Activated T-helper 1 cell treated with anti-CD3 and anti-CD28 coated beads, Interleukin-12 subunit alpha, Interleukin-12 subunit beta, Interleukin-2, Interleukin-4 antibody, amounts not matched to agents 30 ng/mL and 10 ng/mL and 1 ng/mL, durations not matched to agents 14 hours and 24 hours and 36 hours (primary cell): ENCODE measurements around the gene TMED8. TPM values are rescaled to one million over a fixed set of nuclear protein-coding genes. Genes with fewer than 3 reads are reported as not detected.
"Not testable (repeated sequence)": the region's sequence is repeated elsewhere in the genome, so short reads cannot be mapped to it uniquely, and the experiment has no call there.

ENCODE experiments used
- DNase-seq: peaks from one replicate; pipeline ENCODE4 v3.0.0; 2021; ENCODE audit warnings: low spot score
- H3K27ac Mint-ChIP-seq: one replicate; pipeline ENCODE4 v1.8.0; 2021; ENCODE audit warnings: mild to moderate bottlenecking, mixed read lengths
- H3K27me3 Mint-ChIP-seq: one replicate; pipeline ENCODE4 v1.8.0; 2022; ENCODE audit warnings: mild to moderate bottlenecking, moderate library complexity, mixed read lengths; ENCODE audit not compliant: insufficient read depth
- H3K36me3 Mint-ChIP-seq: one replicate; pipeline ENCODE4 v1.8.0; 2021; ENCODE audit warnings: low read depth, mixed read lengths
- H3K4me1 Mint-ChIP-seq: one replicate; pipeline ENCODE4 v1.8.0; 2021; ENCODE audit warnings: low read depth, mixed read lengths
- H3K4me3 Mint-ChIP-seq: one replicate; pipeline ENCODE4 v1.8.0; 2021; ENCODE audit warnings: mild to moderate bottlenecking, moderate library complexity, mixed read lengths
- H3K9me3 Mint-ChIP-seq: one replicate; pipeline ENCODE4 v1.8.0; 2021; ENCODE audit warnings: mixed read lengths
- intact Hi-C: fragments of 100-400 bp; cut with micrococcal nuclease; formaldehyde crosslinking; loops from one replicate; pipeline ENCODE4 v1.15.1; 2024
- total RNA-seq: library from RNA; stranded (reverse); gene quantifications from 2 replicates; pipeline ENCODE4 v1.2.3, GENCODE V29; 2022

The TMED8 gene
- total RNA-seq, 1 donor from 2014 or later, result 28.4 TPM

DNA sequence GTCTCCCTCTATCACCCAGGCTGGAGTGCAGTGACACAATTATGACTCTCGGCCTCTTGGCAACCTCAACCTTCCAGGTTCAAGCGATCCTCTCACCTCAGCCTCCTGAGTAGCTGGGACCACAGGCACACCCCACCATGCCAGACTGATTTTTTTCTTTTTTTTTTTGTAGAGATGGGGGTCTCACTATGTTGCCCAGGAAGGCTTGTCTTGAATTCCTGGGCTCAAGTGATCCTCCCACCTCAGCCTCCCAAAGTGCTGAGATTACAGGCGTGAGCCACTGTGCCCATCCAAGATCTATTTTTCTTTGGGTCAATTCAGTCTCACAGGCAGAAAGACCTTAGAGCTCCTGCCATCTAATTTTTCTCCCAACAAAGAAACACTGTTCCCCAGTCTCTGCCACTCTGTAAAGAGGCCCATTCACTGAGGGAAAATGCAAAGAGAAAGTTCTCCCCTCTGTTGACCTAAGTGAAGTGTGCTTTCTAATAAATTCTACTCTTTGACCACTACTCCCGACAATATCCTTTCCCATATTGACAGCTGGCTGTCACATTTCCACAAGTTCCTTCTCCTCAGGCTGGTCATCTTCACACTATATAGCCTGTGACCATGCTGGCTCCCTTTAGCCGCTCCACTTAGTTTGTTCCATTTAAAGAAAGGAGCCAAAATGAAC lies 23.3 kb downstream of the TMED8 start:
- DNase-seq, result no peak
- intact Hi-C loops, result no loop called here
- no peak overlapping the region for H3K4me3 Mint-ChIP-seq
- H3K27ac Mint-ChIP-seq, result no peak overlapping the region
- peaks cover 15% of the 10 kb centered on the region for H3K36me3 Mint-ChIP-seq
- H3K4me1 Mint-ChIP-seq, result peaks cover 4% of the 10 kb centered on the region
- H3K27me3 Mint-ChIP-seq, result no peaks in the 10 kb centered on the region
- H3K9me3 Mint-ChIP-seq, result no peaks in the 10 kb centered on the region

DNA sequence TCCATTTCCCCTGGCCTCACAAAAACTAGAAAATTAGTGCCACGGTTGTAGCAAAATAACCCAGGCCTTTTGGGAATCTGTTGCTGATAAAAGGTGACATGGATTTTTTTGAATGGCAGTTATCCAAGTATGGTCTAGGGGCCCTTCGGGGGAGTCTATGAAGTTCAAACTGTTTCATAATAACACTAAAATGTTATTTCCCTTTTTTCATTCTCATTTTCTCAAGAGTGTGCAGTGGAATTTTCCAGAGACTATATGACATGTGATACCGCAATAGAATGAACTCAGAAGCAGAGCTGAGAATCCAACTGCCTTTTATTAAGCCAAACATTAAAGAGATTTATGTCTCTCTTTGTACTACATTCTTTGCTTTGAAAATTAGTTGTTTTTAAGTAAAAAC lies 29.1 kb downstream of the TMED8 start:
- no peaks in the 10 kb centered on the region for H3K4me1 Mint-ChIP-seq
- H3K27me3 Mint-ChIP-seq, result no peaks in the 10 kb centered on the region
- H3K36me3 Mint-ChIP-seq, result peaks cover 15% of the 10 kb centered on the region
- no peak overlapping the region for H3K4me3 Mint-ChIP-seq
- H3K9me3 Mint-ChIP-seq, result no peaks in the 10 kb centered on the region
- no peak for DNase-seq
- intact Hi-C loops, result no loop called here
- H3K27ac Mint-ChIP-seq, result no peak overlapping the region

DNA sequence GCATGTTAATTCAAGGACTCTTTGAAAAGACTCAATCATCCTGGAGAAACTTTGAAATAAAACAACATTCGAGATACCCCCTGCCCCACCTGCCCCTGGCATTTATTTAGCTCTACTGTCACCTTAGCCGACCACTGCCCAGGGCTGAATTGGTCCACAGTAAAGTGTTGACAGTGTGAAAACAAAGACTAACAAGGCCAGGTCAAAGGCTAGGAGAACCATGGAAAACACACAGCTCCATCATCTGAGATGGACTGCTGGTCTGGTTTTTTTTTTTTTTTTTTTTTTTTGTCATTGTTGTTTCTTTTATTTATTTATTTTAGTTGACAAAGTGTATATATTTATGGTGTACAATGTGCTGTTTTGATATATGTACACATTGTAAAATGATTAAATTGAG lies 30.4 kb downstream of the TMED8 start:
- no peaks in the 10 kb centered on the region for H3K4me1 Mint-ChIP-seq
- H3K36me3 Mint-ChIP-seq, result peaks cover 25% of the 10 kb centered on the region
- H3K4me3 Mint-ChIP-seq, result no peak overlapping the region
- H3K9me3 Mint-ChIP-seq, result no peaks in the 10 kb centered on the region
- no peaks in the 10 kb centered on the region for H3K27me3 Mint-ChIP-seq
- no peak overlapping the region for H3K27ac Mint-ChIP-seq
- intact Hi-C loops, result no loop called here
- no peak for DNase-seq

- Mint-ChIP-seq H3K4me1 (no peaks in the 10 kb centered on the region), H3K36me3 (peaks cover 27% of the 10 kb centered on the region), H3K27me3 (no peaks in the 10 kb centered on the region), H3K9me3 (no peaks in the 10 kb centered on the region), H3K27ac (no peak overlapping the region), H3K4me3 (no peak overlapping the region)
- DNase-seq, result no peak
- intact Hi-C loops, result no loop called here
These were observed 32.4 kb downstream of the TMED8 start for GRCh38 chr14:77344377-77344996.

DNA sequence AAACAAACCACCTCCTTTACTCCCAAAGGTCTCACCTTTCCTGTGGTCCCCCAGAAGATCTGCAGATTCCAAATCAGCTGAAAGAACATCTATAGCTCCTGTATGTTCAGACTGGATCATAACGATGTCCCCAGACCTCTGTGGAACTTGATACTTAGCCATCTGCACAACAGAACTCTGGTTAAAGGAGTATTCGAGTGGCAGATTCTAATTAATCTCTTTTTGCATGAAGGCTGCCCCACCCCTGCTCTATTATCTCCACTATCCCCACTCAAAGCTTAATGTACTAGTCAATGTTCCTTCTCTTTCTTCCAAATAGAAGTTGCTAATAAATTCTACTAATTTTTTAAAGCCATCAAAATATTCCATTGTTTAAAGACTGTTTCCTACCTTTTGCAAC lies 33.2 kb downstream of the TMED8 start:
- Mint-ChIP-seq H3K27ac (no peak overlapping the region), H3K4me1 (peaks cover 8% of the 10 kb centered on the region), H3K9me3 (no peaks in the 10 kb centered on the region), H3K27me3 (no peaks in the 10 kb centered on the region), H3K4me3 (no peak overlapping the region), H3K36me3 (peaks cover 31% of the 10 kb centered on the region)
- intact Hi-C loops, result no loop called here
- DNase-seq, result no peak

DNA sequence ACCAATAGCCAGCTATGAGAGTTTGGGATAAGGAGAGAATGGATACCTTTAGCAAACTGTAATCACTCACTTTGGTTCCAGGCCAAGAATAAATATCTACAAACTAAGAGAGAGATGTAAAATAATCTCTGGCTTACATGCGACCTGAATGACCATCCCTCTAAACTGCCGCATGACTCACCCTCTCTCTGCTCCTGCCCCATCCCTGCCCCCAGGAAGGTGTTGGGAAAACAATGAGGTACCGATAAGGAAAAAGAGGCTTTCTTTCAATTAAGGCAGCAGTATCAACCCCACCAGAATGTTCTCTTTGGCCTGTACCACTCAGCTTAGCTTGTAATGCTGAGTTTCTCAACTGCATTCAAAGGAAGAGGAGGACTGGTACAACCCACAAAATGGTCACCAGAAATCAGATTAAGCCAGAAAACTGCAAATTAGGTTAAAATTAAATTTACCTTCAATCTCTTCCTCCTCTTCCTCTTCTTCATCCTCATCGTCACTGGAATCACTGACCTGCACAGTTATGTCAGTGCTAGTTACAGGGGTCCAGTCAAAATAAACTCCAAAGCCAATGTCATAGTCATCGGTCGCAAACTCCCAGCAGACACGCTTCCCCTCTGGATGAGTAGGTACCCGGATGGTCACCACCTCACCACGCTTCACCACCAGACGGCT lies 34.0 kb downstream of the TMED8 start:
- no peaks in the 10 kb centered on the region for H3K9me3 Mint-ChIP-seq
- peaks cover 31% of the 10 kb centered on the region for H3K36me3 Mint-ChIP-seq
- no peak for DNase-seq
- H3K27ac Mint-ChIP-seq, result no peak overlapping the region
- H3K4me3 Mint-ChIP-seq, result no peak overlapping the region
- intact Hi-C loops, result no loop called here
- no peaks in the 10 kb centered on the region for H3K27me3 Mint-ChIP-seq
- H3K4me1 Mint-ChIP-seq, result peaks cover 16% of the 10 kb centered on the region

- Mint-ChIP-seq H3K4me3 (no peak overlapping the region), H3K27me3 (no peaks in the 10 kb centered on the region), H3K36me3 (peaks cover 32% of the 10 kb centered on the region), H3K27ac (no peak overlapping the region), H3K4me1 (peaks cover 18% of the 10 kb centered on the region), H3K9me3 (no peaks in the 10 kb centered on the region)
- DNase-seq, result no peak
- intact Hi-C loops, result no loop called here
These were observed 36.5 kb downstream of the TMED8 start for GRCh38 chr14:77340389-77340788.

DNA sequence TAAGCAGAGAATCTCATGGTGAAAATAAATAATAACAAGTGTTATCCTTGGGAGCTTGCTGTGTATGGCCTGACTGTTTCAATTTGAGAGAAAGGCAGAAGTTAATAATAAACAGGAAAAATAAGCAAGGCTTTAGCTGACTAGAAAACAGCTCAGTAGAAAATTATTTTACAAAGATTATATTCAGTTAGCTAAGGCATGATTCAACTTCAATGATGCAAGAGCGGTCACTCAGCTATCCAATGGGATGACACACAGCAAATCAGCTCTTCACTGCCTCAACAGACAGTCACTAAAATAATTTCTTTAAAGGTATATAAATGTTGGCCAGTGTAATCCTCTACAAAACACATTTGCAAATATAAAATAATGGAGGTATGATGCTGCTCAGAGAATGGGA lies 37.5 kb downstream of the TMED8 start:
- Mint-ChIP-seq H3K4me1 (peaks cover 18% of the 10 kb centered on the region), H3K36me3 (peaks cover 32% of the 10 kb centered on the region), H3K4me3 (no peak overlapping the region), H3K27me3 (no peaks in the 10 kb centered on the region), H3K27ac (no peak overlapping the region), H3K9me3 (no peaks in the 10 kb centered on the region)
- DNase-seq, result no peak
- intact Hi-C loops, result no loop called here

- Mint-ChIP-seq H3K4me1 (peaks cover 18% of the 10 kb centered on the region), H3K9me3 (no peaks in the 10 kb centered on the region), H3K4me3 (no peak overlapping the region), H3K27me3 (no peaks in the 10 kb centered on the region), H3K27ac (no peak overlapping the region), H3K36me3 (peaks cover 32% of the 10 kb centered on the region)
- intact Hi-C loops, result no loop called here
- no peak for DNase-seq
These were observed 38.6 kb downstream of the TMED8 start for GRCh38 chr14:77338302-77338701.

DNA sequence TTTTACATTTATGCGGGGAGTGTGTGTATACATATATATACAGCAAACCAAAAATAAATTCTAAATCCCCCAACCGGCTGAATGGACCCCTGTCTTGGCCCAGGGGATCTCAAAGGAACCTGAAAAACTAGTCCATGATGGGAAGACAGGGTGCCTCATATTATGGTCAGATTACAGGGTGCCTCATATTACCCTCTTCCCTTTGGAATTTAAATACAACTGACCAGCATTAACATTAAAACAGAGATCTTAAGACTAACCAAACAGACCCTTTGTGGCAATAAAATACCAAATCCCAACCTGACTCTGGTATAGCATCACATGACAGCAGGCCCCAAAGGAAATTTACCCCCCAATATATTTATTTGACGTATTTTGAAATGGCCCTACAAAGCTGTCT lies 39.0 kb downstream of the TMED8 start:
- intact Hi-C loops, result no loop called here
- H3K4me3 Mint-ChIP-seq, result no peak overlapping the region
- peaks cover 32% of the 10 kb centered on the region for H3K36me3 Mint-ChIP-seq
- H3K27ac Mint-ChIP-seq, result no peak overlapping the region
- H3K9me3 Mint-ChIP-seq, result no peaks in the 10 kb centered on the region
- H3K4me1 Mint-ChIP-seq, result peaks cover 18% of the 10 kb centered on the region
- no peak for DNase-seq
- no peaks in the 10 kb centered on the region for H3K27me3 Mint-ChIP-seq

GRCh38 chr14:77337255-77337654 lies 39.6 kb downstream of the TMED8 start:
- H3K27ac Mint-ChIP-seq, H3K9me3 Mint-ChIP-seq, intact Hi-C loops, DNase-seq, H3K27me3 Mint-ChIP-seq, H3K4me3 Mint-ChIP-seq: not testable (repeated sequence)
- Mint-ChIP-seq H3K4me1 (peaks cover 18% of the 10 kb centered on the region), H3K36me3 (peaks cover 26% of the 10 kb centered on the region)

DNA sequence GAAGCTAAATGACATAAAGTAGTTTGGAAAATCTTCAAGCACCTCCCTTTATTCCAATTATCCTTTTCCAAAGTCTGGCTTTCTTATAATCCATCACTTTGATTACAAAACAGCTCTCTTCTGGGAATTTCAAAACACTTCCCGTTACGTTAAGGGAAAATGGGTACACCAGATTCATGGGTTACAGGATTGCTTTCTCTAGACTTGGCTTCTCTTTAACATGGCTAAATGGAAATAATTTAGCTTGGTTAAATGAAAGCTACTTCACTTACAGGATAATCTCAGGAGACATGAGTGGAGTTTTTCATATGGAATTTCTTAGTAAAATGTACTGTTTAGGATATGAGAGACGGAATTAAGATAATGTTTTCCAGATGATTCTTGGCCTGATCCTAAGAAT lies 41.3 kb downstream of the TMED8 start:
- Mint-ChIP-seq H3K27me3 (no peaks in the 10 kb centered on the region), H3K9me3 (no peaks in the 10 kb centered on the region), H3K27ac (no peak overlapping the region), H3K4me3 (no peak overlapping the region), H3K4me1 (peaks cover 18% of the 10 kb centered on the region), H3K36me3 (peaks cover 14% of the 10 kb centered on the region)
- intact Hi-C loops, result no loop called here
- DNase-seq, result no peak

DNA sequence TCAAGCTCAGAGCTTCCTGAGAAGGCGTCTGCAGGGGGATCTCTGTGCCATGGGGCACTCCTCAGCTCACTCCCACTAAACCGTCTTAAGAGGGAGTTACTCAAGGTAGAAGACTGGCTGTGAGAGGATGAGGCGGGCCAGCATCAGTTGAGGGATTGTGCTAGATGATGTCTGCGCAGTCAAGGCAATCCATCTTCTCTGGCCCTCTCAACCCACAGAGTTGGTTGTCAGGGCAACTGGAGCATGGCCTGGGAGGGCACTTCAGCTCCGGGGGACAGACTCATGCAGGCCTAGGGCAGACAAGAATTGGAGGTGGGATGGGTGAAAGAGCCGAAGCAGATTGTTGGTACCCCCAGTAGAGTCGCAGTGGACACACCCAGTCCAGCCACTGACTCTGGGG lies 47.0 kb downstream of the TMED8 start:
- Mint-ChIP-seq H3K9me3 (no peaks in the 10 kb centered on the region), H3K27ac (no peak overlapping the region)

More for the DNA sequence above, 47.0 kb downstream of the TMED8 start:
- intact Hi-C loops, result no loop called here
- H3K27me3 Mint-ChIP-seq, result no peaks in the 10 kb centered on the region
- DNase-seq, result no peak
- no peaks in the 10 kb centered on the region for H3K4me1 Mint-ChIP-seq
- no peaks in the 10 kb centered on the region for H3K36me3 Mint-ChIP-seq
- no peak overlapping the region for H3K4me3 Mint-ChIP-seq
